Measurements from ENCODE around the gene DIPK1A. TPM values are rescaled to one million over a fixed set of nuclear protein-coding genes. Genes with fewer than 3 reads are reported as not detected.

DIPK1A gene
- polyA plus RNA-seq, 1 donor from 2014 or later = 10.0 TPM

- Histone ChIP-seq H3K79me2 (replicated peaks; ENCODE audit: insufficient read depth, low read length) (no peaks in the 10 kb centered on the region), H3F3A (ENCODE audit: insufficient read depth, low read length, poor library complexity, severe bottlenecking) (no peaks in the 10 kb centered on the region), H3K4me3 (ENCODE audit: low read length) (no peak overlapping the region), H4K20me1 (ENCODE audit: insufficient read depth) (no peaks in the 10 kb centered on the region), H3K9ac (ENCODE audit: low read length) (no peak overlapping the region), H3K4me2 (ENCODE audit: low read length) (no peak overlapping the region), H2AFZ (ENCODE audit: low read depth, low read length) (no peak overlapping the region), H3K27ac (ENCODE audit: low read length) (no peak overlapping the region), H3K9me3 (ENCODE audit: low read length) (no peaks in the 10 kb centered on the region), H3K9me2 (ENCODE audit: insufficient read depth, low read length) (no peaks in the 10 kb centered on the region), H3K27me3 (ENCODE audit: insufficient read depth, low read depth, low read length) (no peaks in the 10 kb centered on the region), H3K36me3 (ENCODE audit: insufficient read depth, low read length) (no peaks in the 10 kb centered on the region)
- no peak for TF ChIP-seq MXI1 (conservative IDR thresholded peaks at IDR 0.05; ENCODE audit: poor library complexity, severe bottlenecking)
- TF ChIP-seq TAF1 (IDR thresholded peaks at IDR 0.05; ENCODE audit: low read depth) = no peak
- TF ChIP-seq POLR2AphosphoS5 (IDR thresholded peaks at IDR 0.05) = no peak
- TF ChIP-seq REST (IDR thresholded peaks at IDR 0.05; ENCODE audit: borderline replicate concordance) = no peak
- TF ChIP-seq EZH2 (IDR thresholded peaks at IDR 0.05; ENCODE audit: borderline replicate concordance, insufficient read depth, low read length, poor library complexity, severe bottlenecking) = no peak
- no peak for TF ChIP-seq EP300 (conservative IDR thresholded peaks at IDR 0.05; ENCODE audit: poor library complexity, severe bottlenecking)
- TF ChIP-seq RAD21 (conservative IDR thresholded peaks at IDR 0.05) = no peak
- TF ChIP-seq CTCF (IDR thresholded peaks at IDR 0.05; ENCODE audit: poor library complexity, severe bottlenecking) = no peak
- TF ChIP-seq SMC3 (conservative IDR thresholded peaks at IDR 0.05; ENCODE audit: poor library complexity) = no peak
Observed at GRCh38 chr1:92803140-92803887, 157.9 kb downstream of the DIPK1A start.

GRCh38 chr1:92797961-92798360, 163.3 kb downstream of the DIPK1A start:
- H4K20me1 ChIP-seq (ENCODE audit: insufficient read depth) = no peaks in the 10 kb centered on the region
- no peaks in the 10 kb centered on the region for H3F3A ChIP-seq (ENCODE audit: insufficient read depth, low read length, poor library complexity, severe bottlenecking)
- H3K27ac ChIP-seq (ENCODE audit: low read length) = no peak overlapping the region
- H3K4me3 ChIP-seq (ENCODE audit: low read length) = no peak overlapping the region
- no peak for TF ChIP-seq EP300 (conservative IDR thresholded peaks at IDR 0.05; ENCODE audit: poor library complexity, severe bottlenecking)
- no peak for TF ChIP-seq SMC3 (conservative IDR thresholded peaks at IDR 0.05; ENCODE audit: poor library complexity)
- TF ChIP-seq REST (IDR thresholded peaks at IDR 0.05; ENCODE audit: borderline replicate concordance) = no peak
- TF ChIP-seq EZH2 (IDR thresholded peaks at IDR 0.05; ENCODE audit: borderline replicate concordance, insufficient read depth, low read length, poor library complexity, severe bottlenecking) = no peak
- TF ChIP-seq TAF1 (IDR thresholded peaks at IDR 0.05; ENCODE audit: low read depth) = no peak
- no peak for TF ChIP-seq CTCF (IDR thresholded peaks at IDR 0.05; ENCODE audit: poor library complexity, severe bottlenecking)
- TF ChIP-seq RAD21 (conservative IDR thresholded peaks at IDR 0.05) = no peak
- TF ChIP-seq POLR2AphosphoS5 (IDR thresholded peaks at IDR 0.05) = no peak
- TF ChIP-seq MXI1 (conservative IDR thresholded peaks at IDR 0.05; ENCODE audit: poor library complexity, severe bottlenecking) = no peak
- H3K36me3 ChIP-seq (ENCODE audit: insufficient read depth, low read length) = no peaks in the 10 kb centered on the region
- no peaks in the 10 kb centered on the region for H3K9me3 ChIP-seq (ENCODE audit: low read length)
- H2AFZ ChIP-seq (ENCODE audit: low read depth, low read length) = no peak overlapping the region
- H3K9me2 ChIP-seq (ENCODE audit: insufficient read depth, low read length) = no peaks in the 10 kb centered on the region
- H3K27me3 ChIP-seq (ENCODE audit: insufficient read depth, low read depth, low read length) = no peaks in the 10 kb centered on the region
- no peak overlapping the region for H3K4me2 ChIP-seq (ENCODE audit: low read length)
- no peak overlapping the region for H3K9ac ChIP-seq (ENCODE audit: low read length)
- H3K79me2 ChIP-seq (replicated peaks; ENCODE audit: insufficient read depth, low read length) = no peaks in the 10 kb centered on the region

Measured in neural cell (in vitro differentiated cells).